ENCODE data around the gene TMC7. TPM values are rescaled to one million over a fixed set of nuclear protein-coding genes. Genes with fewer than 3 reads are reported as not detected.

TMC7 gene
- total and polyA plus RNA-seq, 2 donors (not counting 3 experiments of a cell fraction or from before 2014, with no cell fraction given): 5.7 to 7.0 TPM

- H3K27ac ChIP-seq (ENCODE audit: insufficient read depth, low read depth, low read length): no peak overlapping the region
- intact Hi-C loops (cut with micrococcal nuclease) (no loop called here), dilution Hi-C loops (cut with MboI; ENCODE audit: extremely low pct_ligation_motif_present, low sequenced_read_pairs) (no loop called here)
- TF ChIP-seq JUN (IDR thresholded peaks at IDR 0.05; ENCODE audit: borderline replicate concordance, insufficient read depth, insufficient read length, low read depth) (no peak), POLR2AphosphoS5 (IDR thresholded peaks at IDR 0.05; ENCODE audit: insufficient read depth, low read depth, low read length) (no peak), CTCF (IDR thresholded peaks at IDR 0.05; ENCODE audit: extremely low read depth in 1 of 2, insufficient read depth in 1 of 2, low read depth in 1 of 2, low read length in 2 of 2) (no peak), MAX (IDR thresholded peaks at IDR 0.05; ENCODE audit: insufficient read depth, insufficient read length) (no peak), POLR2A (IDR thresholded peaks at IDR 0.05; ENCODE audit: low read depth, low read length) (no peak), EZH2 (IDR thresholded peaks at IDR 0.05; ENCODE audit: borderline replicate concordance, low read depth, low read length, severe bottlenecking) (no peak), MYC (IDR thresholded peaks at IDR 0.05; ENCODE audit: low read depth, low read length) (no peak), FOS (IDR thresholded peaks at IDR 0.05; ENCODE audit: borderline replicate concordance, insufficient read depth, low read length) (no peak), GATA2 (IDR thresholded peaks at IDR 0.05; ENCODE audit: insufficient read depth, insufficient read length, low read depth, low read length) (no peak)
- ChIA-PET CTCF (interaction anchor here (1.1 to 4.2 kb wide), 3 partner anchors 97 to 418 kb away, joined by 3 to 244 read pairs (median 4); partner anchors contain the start of gene TMC7), POLR2A (no interaction called here)
- no TSS peak for BruUV-seq (replicated peaks)
- H3K79me2 ChIP-seq (ENCODE audit: control insufficient read depth, insufficient read depth, low read length): no peaks in the 10 kb centered on the region
- H4K20me1 ChIP-seq (replicated peaks; ENCODE audit: control insufficient read depth, extremely low read depth, insufficient read depth, low read length): no peaks in the 10 kb centered on the region
- no peak overlapping the region for H3K4me2 ChIP-seq (ENCODE audit: insufficient read depth, low read length)
- no peak overlapping the region for H3K9ac ChIP-seq (replicated peaks; ENCODE audit: extremely low read depth, insufficient read depth, low read length)
- FAIRE-seq (no peak), DNase-seq (ENCODE audit: low read depth, low spot score) (no peak)
- peaks cover 15% of the 10 kb centered on the region for H3K4me1 ChIP-seq (ENCODE audit: control insufficient read depth, extremely low read depth, insufficient read depth, low read length)
- H3K9me1 ChIP-seq (replicated peaks; ENCODE audit: control insufficient read depth, extremely low read depth, insufficient read depth, low read length): no peaks in the 10 kb centered on the region
- H3K4me3 ChIP-seq (replicated peaks in 1 of 3; ENCODE audit: insufficient read depth in 1 of 3, low read depth in 1 of 3, low read length in 3 of 3): no peak overlapping the region
- no peak overlapping the region for H2AFZ ChIP-seq (ENCODE audit: low read depth, low read length)
- H3K36me3 ChIP-seq (ENCODE audit: control insufficient read depth in 2 of 2, extremely low read depth in 1 of 2, insufficient read depth in 2 of 2, low read length in 2 of 2): peaks cover 0 to 2% of the 10 kb centered on the region in 2 experiments
- H3K9me3 ChIP-seq (replicated peaks; ENCODE audit: control insufficient read depth, insufficient read depth, low read length): no peaks in the 10 kb centered on the region
- no peaks in the 10 kb centered on the region for H3K27me3 ChIP-seq (ENCODE audit: control insufficient read depth in 2 of 2, insufficient read depth in 2 of 2, low read length in 2 of 2)
Observed at GRCh38 chr16:19084139-19084538, 100.4 kb downstream of the TMC7 start.
